HFF-Myc (cell line): ENCODE measurements around the gene PVR.

Experiments used
- DNase-seq: peaks from one replicate; pipeline ENCODE4 v3.0.0-alpha.2; 2011; ENCODE audit warnings: low read depth; ENCODE audit errors: extremely low read depth
- H3K4me3 ChIP-seq: replicated peaks from 2 replicates; pipeline ENCODE4 v1.5.1; 2011; ENCODE audit warnings: low read depth, mild to moderate bottlenecking, control low read depth, low read length
- TF ChIP-seq, protein P1 (sequence below): IDR thresholded peaks from 2 replicates; pipeline ENCODE4 v1.5.1; 2012; ENCODE audit warnings: mild to moderate bottlenecking, low read depth, low read length, control low read depth; ENCODE audit errors: missing control alignments

PVR gene

GRCh38 chr19:44689290-44690130 lies 45.8 kb downstream of the PVR start:
- no peak overlapping the region for H3K4me3 ChIP-seq
- TF ChIP-seq, protein P1, sequence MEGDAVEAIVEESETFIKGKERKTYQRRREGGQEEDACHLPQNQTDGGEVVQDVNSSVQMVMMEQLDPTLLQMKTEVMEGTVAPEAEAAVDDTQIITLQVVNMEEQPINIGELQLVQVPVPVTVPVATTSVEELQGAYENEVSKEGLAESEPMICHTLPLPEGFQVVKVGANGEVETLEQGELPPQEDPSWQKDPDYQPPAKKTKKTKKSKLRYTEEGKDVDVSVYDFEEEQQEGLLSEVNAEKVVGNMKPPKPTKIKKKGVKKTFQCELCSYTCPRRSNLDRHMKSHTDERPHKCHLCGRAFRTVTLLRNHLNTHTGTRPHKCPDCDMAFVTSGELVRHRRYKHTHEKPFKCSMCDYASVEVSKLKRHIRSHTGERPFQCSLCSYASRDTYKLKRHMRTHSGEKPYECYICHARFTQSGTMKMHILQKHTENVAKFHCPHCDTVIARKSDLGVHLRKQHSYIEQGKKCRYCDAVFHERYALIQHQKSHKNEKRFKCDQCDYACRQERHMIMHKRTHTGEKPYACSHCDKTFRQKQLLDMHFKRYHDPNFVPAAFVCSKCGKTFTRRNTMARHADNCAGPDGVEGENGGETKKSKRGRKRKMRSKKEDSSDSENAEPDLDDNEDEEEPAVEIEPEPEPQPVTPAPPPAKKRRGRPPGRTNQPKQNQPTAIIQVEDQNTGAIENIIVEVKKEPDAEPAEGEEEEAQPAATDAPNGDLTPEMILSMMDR: peak; percentile 94
- DNase-seq: peak; percentile 33

- TF ChIP-seq, protein P1: no peak
- no peak overlapping the region for H3K4me3 ChIP-seq
- no peak for DNase-seq
Measured at GRCh38 chr19:44690131-44690440, 46.4 kb downstream of the PVR start.

DNA sequence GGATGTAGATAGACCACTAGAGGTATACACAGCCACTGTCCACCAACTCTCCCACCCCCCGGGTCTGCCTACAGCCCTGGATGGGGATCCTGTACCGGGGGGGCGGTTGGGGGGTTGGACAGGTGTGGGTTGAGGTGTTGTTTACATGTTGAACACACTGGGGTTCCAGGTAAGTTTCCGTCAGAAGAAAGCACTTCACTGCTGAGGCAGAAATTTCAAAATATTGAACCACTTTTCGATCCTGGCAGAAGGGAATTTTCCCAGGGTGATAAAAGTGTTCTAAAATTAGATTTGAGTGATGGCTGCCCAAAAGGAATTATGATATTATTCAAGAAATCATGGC lies 48.6 kb downstream of the PVR start:
- TF ChIP-seq, protein P1: no peak
- H3K4me3 ChIP-seq: no peak overlapping the region
- no peak for DNase-seq

- DNase-seq: no peak
- TF ChIP-seq, protein P1: peak; percentile 49
- no peak overlapping the region for H3K4me3 ChIP-seq
Measured at GRCh38 chr19:44694184-44694579, 50.5 kb downstream of the PVR start.

- TF ChIP-seq, protein P1: no peak
- DNase-seq: no peak
- H3K4me3 ChIP-seq: no peak overlapping the region
Measured at GRCh38 chr19:44696939-44697669, 53.4 kb downstream of the PVR start.

GRCh38 chr19:44697670-44698034 lies 53.9 kb downstream of the PVR start:
- H3K4me3 ChIP-seq: no peak overlapping the region
- TF ChIP-seq, protein P1: no peak
- no peak for DNase-seq
